Measurements from ENCODE around the gene LMOD1. TPM values are rescaled to one million over a fixed set of nuclear protein-coding genes. Genes with fewer than 3 reads are reported as not detected.

LMOD1 gene
- total RNA-seq, 1 donor from 2014 or later: 24.2 TPM

GRCh38 chr1:201955009-201955728 is 8.8 kb upstream of the LMOD1 start, which contains the start of gene TIMM17A:
TIMM17A (plus strand) TSS chr1:201955503; CDS start chr1:201955527, 24 bp downstream.
- ATAC-seq: peak; percentile 100
- H3K4me1 ChIP-seq: peaks cover 15% of the 10 kb centered on the region
- peaks cover 33% of the 10 kb centered on the region for H3K36me3 ChIP-seq
- TF ChIP-seq CTCF (IDR thresholded peaks at IDR 0.05): no peak
- intact Hi-C loops (cut with DNase I): no loop called here
- no peaks in the 10 kb centered on the region for H3K9me3 ChIP-seq
- peak within 1 kb of the TSS; percentile 88 for H3K27ac ChIP-seq
- peak within 1 kb of the TSS; percentile 88 for H3K4me3 ChIP-seq
- no peaks in the 10 kb centered on the region for H3K27me3 ChIP-seq (ENCODE audit: low read depth)
- DNase-seq: peak; percentile 98

GRCh38 chr1:201954263-201955008 is 8.1 kb upstream of the LMOD1 start:
- TF ChIP-seq CTCF (IDR thresholded peaks at IDR 0.05): no peak
- peaks cover 25% of the 10 kb centered on the region for H3K36me3 ChIP-seq
- no peaks in the 10 kb centered on the region for H3K27me3 ChIP-seq (ENCODE audit: low read depth)
- H3K4me3 ChIP-seq: peak overlapping the region; percentile 88
- peak overlapping the region; percentile 88 for H3K27ac ChIP-seq
- DNase-seq: no peak
- ATAC-seq: peak in 1 of 2 donors; percentile 2
- intact Hi-C loops (cut with DNase I): no loop called here
- H3K9me3 ChIP-seq: no peaks in the 10 kb centered on the region
- H3K4me1 ChIP-seq: peaks cover 15% of the 10 kb centered on the region

GRCh38 chr1:201949491-201949890 is 3.1 kb upstream of the LMOD1 start:
- Histone ChIP-seq H3K9me3 (no peaks in the 10 kb centered on the region), H3K4me3 (no peak overlapping the region), H3K4me1 (peaks cover 9% of the 10 kb centered on the region), H3K36me3 (no peaks in the 10 kb centered on the region), H3K27me3 (ENCODE audit: low read depth) (peaks cover 22% of the 10 kb centered on the region), H3K27ac (no peak overlapping the region)
- intact Hi-C loops (cut with DNase I): no loop called here
- DNase-seq (no peak), ATAC-seq (no peak)
- no peak for TF ChIP-seq CTCF (IDR thresholded peaks at IDR 0.05)

- ATAC-seq (no peak), DNase-seq (no peak)
- intact Hi-C loops (cut with DNase I): no loop called here
- no peak overlapping the region for H3K27ac ChIP-seq
- H3K27me3 ChIP-seq (ENCODE audit: low read depth): peaks cover 22% of the 10 kb centered on the region
- no peak overlapping the region for H3K4me3 ChIP-seq
- H3K9me3 ChIP-seq: no peaks in the 10 kb centered on the region
- no peaks in the 10 kb centered on the region for H3K36me3 ChIP-seq
- H3K4me1 ChIP-seq: peaks cover 9% of the 10 kb centered on the region
- TF ChIP-seq CTCF (IDR thresholded peaks at IDR 0.05): no peak
Observed at GRCh38 chr1:201947697-201948008, 1.3 kb upstream of the LMOD1 start.

- ATAC-seq (peak in 1 of 2 donors; percentile 3), DNase-seq (no peak)
- no peak for TF ChIP-seq CTCF (IDR thresholded peaks at IDR 0.05)
- Histone ChIP-seq H3K36me3 (no peaks in the 10 kb centered on the region), H3K4me3 (peak overlapping the region; percentile 51), H3K27me3 (ENCODE audit: low read depth) (peaks cover 22% of the 10 kb centered on the region), H3K9me3 (no peaks in the 10 kb centered on the region), H3K4me1 (peaks cover 9% of the 10 kb centered on the region), H3K27ac (peak overlapping the region; percentile 81)
- intact Hi-C loops (cut with DNase I): no loop called here
Observed at GRCh38 chr1:201945863-201946223, 505 bp downstream of the LMOD1 start.

Measured in lower lobe of right lung (tissue), 2 donors.